Measurements from ENCODE around the gene RHEX.

DNA sequence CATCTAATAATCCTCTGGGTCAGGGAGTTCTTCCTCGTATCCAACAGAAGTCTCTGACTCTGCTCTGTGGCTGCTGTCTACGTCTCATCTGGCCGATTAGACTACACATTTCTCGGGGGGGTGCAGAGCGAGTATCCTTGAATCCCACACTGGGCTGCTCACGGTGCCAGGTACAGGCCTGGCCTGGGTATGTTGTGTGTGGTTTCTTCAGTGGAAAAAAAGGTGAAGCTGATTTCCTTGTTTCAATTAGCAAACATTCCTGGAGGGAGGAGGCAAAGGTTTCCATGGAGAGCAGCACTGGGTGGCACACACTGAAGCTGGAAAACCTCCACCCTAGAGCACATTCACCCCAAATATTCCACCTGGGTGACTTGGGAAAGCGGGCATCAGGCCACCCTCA is 47.7 kb upstream of the RHEX start:
- TF ChIP-seq EZH2 (IDR thresholded peaks at IDR 0.05; ENCODE audit: insufficient read depth, low read length): no peak
- TF ChIP-seq, protein P1, sequence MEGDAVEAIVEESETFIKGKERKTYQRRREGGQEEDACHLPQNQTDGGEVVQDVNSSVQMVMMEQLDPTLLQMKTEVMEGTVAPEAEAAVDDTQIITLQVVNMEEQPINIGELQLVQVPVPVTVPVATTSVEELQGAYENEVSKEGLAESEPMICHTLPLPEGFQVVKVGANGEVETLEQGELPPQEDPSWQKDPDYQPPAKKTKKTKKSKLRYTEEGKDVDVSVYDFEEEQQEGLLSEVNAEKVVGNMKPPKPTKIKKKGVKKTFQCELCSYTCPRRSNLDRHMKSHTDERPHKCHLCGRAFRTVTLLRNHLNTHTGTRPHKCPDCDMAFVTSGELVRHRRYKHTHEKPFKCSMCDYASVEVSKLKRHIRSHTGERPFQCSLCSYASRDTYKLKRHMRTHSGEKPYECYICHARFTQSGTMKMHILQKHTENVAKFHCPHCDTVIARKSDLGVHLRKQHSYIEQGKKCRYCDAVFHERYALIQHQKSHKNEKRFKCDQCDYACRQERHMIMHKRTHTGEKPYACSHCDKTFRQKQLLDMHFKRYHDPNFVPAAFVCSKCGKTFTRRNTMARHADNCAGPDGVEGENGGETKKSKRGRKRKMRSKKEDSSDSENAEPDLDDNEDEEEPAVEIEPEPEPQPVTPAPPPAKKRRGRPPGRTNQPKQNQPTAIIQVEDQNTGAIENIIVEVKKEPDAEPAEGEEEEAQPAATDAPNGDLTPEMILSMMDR (IDR thresholded peaks at IDR 0.05; ENCODE audit: insufficient read depth, low read depth, low read length): no peak
